DLD1 (cell line): ENCODE data around the gene B2M.
"Not testable (repeated sequence)": the region's sequence is repeated elsewhere in the genome, so short reads cannot be mapped to it uniquely, and the experiment has no call there.

Experiments used
- in situ Hi-C: cut with HindIII; loops from 2 replicates; pipeline ENCODE4 v1.10.0; 2017; ENCODE audit warnings: low sequenced_read_pairs

B2M gene

DNA sequence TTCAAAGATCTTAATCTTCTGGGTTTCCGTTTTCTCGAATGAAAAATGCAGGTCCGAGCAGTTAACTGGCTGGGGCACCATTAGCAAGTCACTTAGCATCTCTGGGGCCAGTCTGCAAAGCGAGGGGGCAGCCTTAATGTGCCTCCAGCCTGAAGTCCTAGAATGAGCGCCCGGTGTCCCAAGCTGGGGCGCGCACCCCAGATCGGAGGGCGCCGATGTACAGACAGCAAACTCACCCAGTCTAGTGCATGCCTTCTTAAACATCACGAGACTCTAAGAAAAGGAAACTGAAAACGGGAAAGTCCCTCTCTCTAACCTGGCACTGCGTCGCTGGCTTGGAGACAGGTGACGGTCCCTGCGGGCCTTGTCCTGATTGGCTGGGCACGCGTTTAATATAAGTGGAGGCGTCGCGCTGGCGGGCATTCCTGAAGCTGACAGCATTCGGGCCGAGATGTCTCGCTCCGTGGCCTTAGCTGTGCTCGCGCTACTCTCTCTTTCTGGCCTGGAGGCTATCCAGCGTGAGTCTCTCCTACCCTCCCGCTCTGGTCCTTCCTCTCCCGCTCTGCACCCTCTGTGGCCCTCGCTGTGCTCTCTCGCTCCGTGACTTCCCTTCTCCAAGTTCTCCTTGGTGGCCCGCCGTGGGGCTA is at the start of gene B2M, which contains the start of gene PATL2:
B2M (plus strand) TSS at position 422 of the 647 bp plus-strand sequence; CDS start at position 452, 30 bp downstream.
PATL2 (minus strand) TSS at position 228 of the 647 bp plus-strand sequence. CDS start 34,833 bp downstream, outside the sequence.
- in situ Hi-C loops = no loop called here

GRCh38 chr15:44661576-44661975 is 49.7 kb upstream of the B2M start:
- in situ Hi-C loops = loop anchor here (10.0 kb wide), 1 partner anchor 63 kb away; no protein-coding TSS in a partner anchor

GRCh38 chr15:44662478-44663409 is 48.6 kb upstream of the B2M start:
- in situ Hi-C loops = loop anchor here (10.0 kb wide), 1 partner anchor 62 kb away; no protein-coding TSS in a partner anchor

GRCh38 chr15:44663410-44664308 is 47.7 kb upstream of the B2M start, which contains the start of gene SPG11:
SPG11 (minus strand) TSS chr15:44663662; CDS start chr15:44663647, 15 bp downstream.
- in situ Hi-C loops = loop anchor here (10.0 kb wide), 1 partner anchor 61 kb away; no protein-coding TSS in a partner anchor

DNA sequence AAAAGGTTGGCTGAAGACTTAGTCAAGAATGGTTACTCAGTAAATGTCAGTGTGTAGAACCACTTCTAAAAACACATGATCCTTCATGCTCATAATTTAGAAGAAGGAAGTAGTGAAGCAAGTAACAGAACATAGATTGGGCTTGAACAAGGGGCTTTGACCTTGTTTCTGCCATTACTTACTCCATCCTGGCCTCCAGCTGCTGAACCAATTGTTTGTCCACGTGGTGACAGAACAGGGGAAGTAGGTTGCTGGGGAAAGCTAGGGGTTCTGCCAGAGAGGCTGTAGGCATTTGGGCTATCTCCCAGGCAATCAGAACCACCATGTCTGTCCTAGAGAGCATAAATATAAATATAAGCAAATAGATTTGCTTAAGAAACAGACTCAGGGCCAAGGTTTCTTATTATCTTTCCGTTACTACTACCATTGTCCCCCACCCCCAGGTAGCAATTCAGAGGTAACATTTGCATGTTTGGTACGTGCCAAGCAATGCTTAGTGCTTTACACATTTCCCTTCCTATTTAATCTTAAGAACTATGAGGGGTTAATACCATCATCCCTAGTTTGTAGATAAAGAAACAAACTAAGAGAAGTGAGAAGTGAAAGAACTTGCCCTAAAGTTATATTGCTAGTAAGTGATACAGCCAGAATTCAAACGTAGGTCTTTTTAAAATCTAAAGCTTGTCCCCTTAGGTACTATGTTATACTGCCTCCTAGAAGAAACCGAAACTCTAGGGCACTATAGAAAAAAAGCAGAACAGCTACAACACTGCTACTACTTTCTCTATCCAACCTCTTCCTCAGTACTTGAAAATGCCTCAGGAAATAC is 44.9 kb upstream of the B2M start:
- in situ Hi-C loops = loop anchor here (10.0 kb wide), 1 partner anchor 58 kb away; no protein-coding TSS in a partner anchor

DNA sequence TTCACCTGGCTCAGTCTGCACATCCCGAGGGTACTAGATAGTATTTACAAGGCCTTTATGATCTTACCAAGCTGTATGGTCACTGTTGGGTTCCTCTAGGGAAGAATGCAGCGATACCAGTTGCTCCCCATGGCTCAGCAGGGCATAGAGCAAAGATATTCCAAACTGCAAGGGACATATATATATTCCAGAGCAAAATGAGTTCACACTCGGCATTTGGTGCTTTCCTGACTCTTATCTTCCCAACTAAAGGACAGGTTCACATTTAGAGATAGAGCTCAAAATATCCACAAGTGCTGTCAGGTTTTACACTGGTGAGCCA is 44.3 kb upstream of the B2M start:
- in situ Hi-C loops = loop anchor here (10.0 kb wide), 1 partner anchor 58 kb away; no protein-coding TSS in a partner anchor

DNA sequence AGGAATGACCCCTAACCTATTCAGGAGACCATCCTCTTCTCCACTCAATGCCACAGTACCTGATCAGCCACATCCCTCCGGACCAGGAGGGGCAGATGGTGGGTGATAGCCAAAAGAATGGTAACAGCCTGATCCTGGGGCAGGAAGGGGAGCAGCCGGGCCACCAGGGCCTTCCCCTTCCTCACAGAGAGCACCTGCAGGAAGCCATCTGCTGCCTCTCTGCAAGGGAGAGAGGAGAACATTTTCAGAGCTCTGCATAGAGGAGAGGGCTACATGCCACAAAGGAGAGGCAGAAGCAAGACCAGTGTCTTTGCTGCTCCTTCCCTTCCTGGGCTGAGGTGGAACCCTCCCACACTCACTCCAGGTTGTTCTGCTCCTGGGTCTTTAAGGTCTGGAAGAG is 42.4 kb upstream of the B2M start:
- in situ Hi-C loops = loop anchor here (10.0 kb wide), 1 partner anchor 56 kb away; no protein-coding TSS in a partner anchor

- in situ Hi-C loops = no loop called here
Observed at GRCh38 chr15:44670087-44670950, 41.0 kb upstream of the B2M start.

DNA sequence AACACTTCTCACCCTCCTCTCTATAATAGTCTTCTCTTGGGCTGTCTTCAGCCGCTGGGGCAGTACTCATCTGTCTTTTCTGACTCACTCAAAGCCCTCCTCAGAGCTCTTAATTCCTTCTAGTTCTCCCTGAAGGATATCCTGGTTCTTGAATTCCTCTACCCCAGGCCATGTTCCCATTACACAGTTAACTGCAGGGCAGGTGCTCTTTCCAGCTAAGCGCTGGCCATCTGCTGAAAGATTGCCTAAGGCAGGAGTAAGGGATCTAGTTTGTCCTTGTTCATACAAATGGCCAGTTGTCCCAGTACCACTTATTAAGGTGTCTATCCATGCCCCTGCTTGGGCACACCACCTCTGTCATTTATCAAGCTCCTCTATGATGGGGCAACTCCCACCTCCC is 37.7 kb upstream of the B2M start:
- in situ Hi-C loops = no loop called here

- in situ Hi-C loops = no loop called here
Observed at GRCh38 chr15:44675911-44676310, 35.4 kb upstream of the B2M start.

DNA sequence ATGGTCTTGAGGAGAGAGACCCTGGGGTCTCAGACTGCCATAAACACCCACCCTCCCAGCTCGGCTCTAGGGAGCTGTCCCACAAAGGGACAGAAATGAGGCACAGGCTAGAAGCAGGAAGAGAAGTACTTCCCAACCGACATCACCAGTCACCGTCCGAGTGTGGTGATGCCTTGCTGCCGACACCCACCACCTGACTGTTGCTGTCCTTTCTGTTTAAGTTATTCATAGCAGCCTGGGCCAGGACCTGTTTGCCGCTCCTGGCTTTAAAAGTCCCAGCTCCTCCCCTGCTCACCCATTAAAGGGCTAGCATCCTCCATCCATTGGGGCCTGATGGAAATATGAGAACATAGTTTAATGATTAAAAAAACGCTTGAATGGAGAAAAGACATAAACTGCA is 34.6 kb upstream of the B2M start:
- in situ Hi-C loops = no loop called here

DNA sequence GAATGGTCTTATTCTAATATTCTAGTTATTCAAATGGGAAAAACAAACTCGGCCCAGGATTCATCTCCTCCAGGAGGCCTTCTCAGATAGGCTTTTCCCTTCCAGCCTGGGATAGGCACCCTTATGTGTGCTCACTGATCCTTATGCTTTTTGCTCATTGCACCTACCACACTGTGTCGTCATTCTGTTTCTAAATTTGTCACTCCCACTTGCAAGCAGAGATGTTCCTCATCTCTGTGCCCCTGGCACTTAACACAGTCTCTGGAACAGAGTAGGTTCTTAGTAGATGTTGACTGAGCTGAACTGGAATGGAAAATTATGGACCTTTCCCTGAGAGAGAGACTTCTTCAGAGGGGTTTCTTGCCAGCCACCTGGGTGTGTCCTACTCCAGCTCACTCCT is 29.1 kb upstream of the B2M start:
- in situ Hi-C loops = no loop called here

DNA sequence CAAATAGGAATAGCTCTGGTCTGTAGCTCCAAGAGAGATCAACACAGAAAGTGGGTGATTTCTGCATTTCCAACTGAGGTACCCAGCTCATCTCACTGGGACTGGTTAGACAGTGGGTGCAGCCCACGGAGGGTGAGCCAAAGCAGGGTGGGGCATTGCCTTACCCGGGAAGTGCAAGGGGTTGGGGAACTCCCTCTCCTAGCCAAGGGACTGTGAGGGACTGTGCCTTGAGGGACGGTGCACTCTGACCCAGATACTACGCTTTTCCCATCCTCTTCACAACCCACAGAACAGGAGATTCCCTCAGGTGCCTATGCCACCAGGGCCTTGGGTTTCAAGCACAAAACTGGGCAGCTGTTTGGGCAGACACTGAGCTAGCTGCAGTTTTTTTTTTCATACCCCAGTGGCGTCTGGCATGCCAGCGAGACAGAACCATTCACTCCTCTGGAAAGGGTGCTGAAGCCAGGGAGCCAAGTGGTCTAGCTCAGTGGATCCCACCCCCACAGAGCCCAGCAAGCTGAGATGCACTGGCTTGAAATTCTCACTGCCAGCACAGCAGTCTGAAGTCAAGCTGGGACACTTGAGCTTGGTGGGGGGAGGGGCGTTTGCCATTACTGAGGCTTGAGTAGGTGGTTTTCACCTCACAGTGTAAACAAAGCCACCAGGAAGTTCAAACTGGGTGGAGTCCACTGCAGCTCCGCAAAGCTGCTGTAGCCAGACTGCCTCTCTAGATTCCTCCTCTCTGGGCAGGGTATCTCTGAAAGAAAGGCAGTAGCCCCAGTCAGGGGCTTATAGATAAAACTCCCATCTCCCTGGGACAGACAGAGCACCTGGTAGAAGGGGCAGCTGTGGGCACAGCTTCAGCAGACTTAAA is 28.3 kb upstream of the B2M start:
- in situ Hi-C loops = not testable (repeated sequence)

GRCh38 chr15:44689318-44689717 is 22.0 kb upstream of the B2M start:
- in situ Hi-C loops = not testable (repeated sequence)

DNA sequence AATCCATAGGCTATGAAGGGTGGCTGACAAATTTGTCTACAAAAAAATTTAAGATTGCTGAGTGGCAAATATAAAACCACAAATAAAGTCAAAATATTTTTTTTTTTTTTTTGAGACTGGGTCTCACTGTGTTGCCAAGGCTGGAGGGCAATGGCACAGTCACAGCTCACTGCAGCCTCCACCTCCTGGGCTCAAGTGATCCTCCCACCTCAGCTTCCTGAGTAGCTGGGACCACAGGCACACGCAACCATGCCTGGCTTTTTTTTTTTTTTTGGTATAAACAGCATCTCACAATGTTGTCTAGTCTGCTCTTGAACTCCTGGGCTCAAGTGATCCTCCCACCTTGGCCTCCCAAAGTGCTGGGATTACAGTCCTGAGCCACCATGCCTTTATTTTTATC is 21.1 kb upstream of the B2M start:
- in situ Hi-C loops = not testable (repeated sequence)

DNA sequence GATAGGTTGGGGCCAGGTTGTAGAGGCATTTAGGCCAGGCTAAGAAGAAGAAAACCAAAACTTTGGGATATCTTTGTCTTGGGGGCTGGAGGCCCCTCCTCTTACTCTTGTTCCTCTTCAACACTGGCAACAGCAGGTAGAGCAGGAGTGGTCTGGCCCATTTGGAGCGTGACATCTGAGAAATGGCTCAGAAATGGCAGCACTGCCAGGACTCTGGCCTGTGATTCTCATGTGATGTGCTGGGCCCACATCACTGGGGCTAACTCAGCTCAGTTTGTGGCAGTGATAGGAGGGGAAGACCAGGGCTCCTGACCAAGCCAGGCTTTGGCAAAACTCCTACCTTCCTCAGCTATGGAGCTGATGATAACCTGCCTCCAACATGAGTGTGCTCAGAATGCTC is 18.7 kb upstream of the B2M start:
- in situ Hi-C loops = no loop called here

GRCh38 chr15:44694416-44694815 is 16.9 kb upstream of the B2M start:
- in situ Hi-C loops = no loop called here

DNA sequence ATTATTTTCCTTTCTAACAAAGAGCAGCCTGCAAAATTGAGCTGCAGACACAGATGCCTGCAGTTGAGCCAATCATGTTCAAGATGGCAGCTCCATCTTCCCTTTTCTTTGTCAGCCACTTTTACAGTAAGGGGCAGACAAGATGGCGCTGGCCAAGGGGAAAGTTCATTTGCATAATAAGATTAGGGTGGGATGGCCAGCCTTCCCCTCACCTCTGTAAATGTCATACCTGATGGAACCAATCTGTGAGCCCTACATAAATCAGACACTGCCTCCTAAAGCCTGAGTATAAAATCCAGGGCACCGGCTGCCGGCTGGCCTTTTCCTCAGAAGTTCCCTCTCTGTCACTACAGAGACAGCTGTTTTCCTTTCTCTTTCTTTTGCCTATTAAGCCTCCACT is 16.0 kb upstream of the B2M start:
- in situ Hi-C loops = no loop called here
